Measurements from ENCODE around the gene WDR37.

GRCh38 chr10:1045415-1045814 is 10.8 kb upstream of the WDR37 start:
- TF ChIP-seq CTCF (IDR thresholded peaks at IDR 0.05) (no peak), POLR2A (IDR thresholded peaks at IDR 0.05) (no peak)
